Activated B cell treated with CpG ODN at 0.5 μM for 24 hours (primary cell): ENCODE results near the gene PHRF1. TPM values are rescaled to one million over a fixed set of nuclear protein-coding genes. Genes with fewer than 3 reads are reported as not detected.

Source experiments
- ATAC-seq: fragments of 200-7000 bp; cut with Tn5 transposase; one replicate; pipeline ENCODE4 v1.10.0; 2021; ENCODE audit warnings: low read depth, mild to moderate bottlenecking, moderate library complexity
- CTCF ChIA-PET: fragments of 350-600 bp; sonication (Branson Sonifier 250); formaldehyde crosslinking; loops from one replicate; lab custom pipeline; 2021; ENCODE audit warnings: antibody characterized with exemption; lab: Charles Lee
- POLR2A ChIA-PET: fragments of 350-600 bp; sonication (Branson Sonifier 250); formaldehyde crosslinking; loops from one replicate; lab custom pipeline; 2021; ENCODE audit warnings: antibody characterized with exemption; lab: Charles Lee
- DNase-seq: peaks from one replicate; pipeline ENCODE4 v3.0.0; 2022
- H3K27ac Mint-ChIP-seq: one replicate; pipeline ENCODE4 v1.8.0; 2020; ENCODE audit warnings: mixed read lengths
- H3K27me3 Mint-ChIP-seq: one replicate; pipeline ENCODE4 v1.8.0; 2021; ENCODE audit warnings: mixed read lengths
- H3K36me3 Mint-ChIP-seq: one replicate; pipeline ENCODE4 v1.8.0; 2021; ENCODE audit warnings: low read depth, mixed read lengths
- H3K4me1 Mint-ChIP-seq: one replicate; pipeline ENCODE4 v1.8.0; 2021; ENCODE audit warnings: mixed read lengths
- H3K4me3 Mint-ChIP-seq: one replicate; pipeline ENCODE4 v1.8.0; 2020; ENCODE audit warnings: mild to moderate bottlenecking, mixed read lengths
- H3K9me3 Mint-ChIP-seq: one replicate; pipeline ENCODE4 v1.8.0; 2020; ENCODE audit warnings: mixed read lengths
- intact Hi-C: fragments of 100-400 bp; cut with micrococcal nuclease; formaldehyde crosslinking; loops from one replicate; pipeline ENCODE4 v1.15.1; 2024
- total RNA-seq: library from RNA; stranded (reverse); gene quantifications from 2 replicates; pipeline ENCODE4 v1.2.3, GENCODE V29; 2022
- TF ChIP-seq, protein P1 (sequence below): fragments of 200-600 bp; IDR thresholded peaks from one replicate; pipeline ENCODE4 v1.8.0; 2022; ENCODE audit warnings: antibody characterized with exemption, mild to moderate bottlenecking

The PHRF1 gene
- total RNA-seq, 1 donor from 2014 or later: 49.6 TPM

GRCh38 chr11:587978-588380, 11.7 kb downstream of the PHRF1 start:
- ChIA-PET POLR2A (no interaction called here), CTCF (no interaction called here)

DNA sequence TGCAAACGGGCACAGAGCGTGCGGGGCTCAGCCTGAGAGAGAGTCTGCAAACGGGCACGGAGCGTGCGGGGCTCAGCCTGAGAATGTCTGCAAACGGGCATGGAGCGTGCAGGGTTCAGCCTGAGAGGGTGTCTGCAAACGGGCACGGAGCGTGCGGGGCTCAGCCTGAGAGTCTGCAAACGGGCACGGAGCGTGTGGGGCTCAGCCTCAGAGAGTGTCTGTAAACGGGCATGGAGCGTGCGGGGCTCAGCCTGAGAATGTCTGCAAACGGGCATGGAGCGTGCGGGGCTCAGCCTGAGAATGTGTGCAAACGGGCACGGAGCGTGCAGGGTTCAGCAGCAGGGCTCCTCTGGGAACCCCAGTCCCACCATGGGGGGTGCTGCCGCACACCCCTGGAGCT, 13.5 kb downstream of the PHRF1 start:
- H3K27ac Mint-ChIP-seq: no peak overlapping the region
- intact Hi-C loops: no loop called here

More at GRCh38 chr11:587978-588380, 11.7 kb downstream of the PHRF1 start:
- Mint-ChIP-seq H3K27me3 (no peaks in the 10 kb centered on the region), H3K9me3 (no peaks in the 10 kb centered on the region), H3K27ac (no peak overlapping the region), H3K36me3 (peaks cover 75% of the 10 kb centered on the region), H3K4me3 (no peak overlapping the region), H3K4me1 (no peaks in the 10 kb centered on the region)
- DNase-seq (no peak), ATAC-seq (peak; percentile 49)
- TF ChIP-seq, protein P1, sequence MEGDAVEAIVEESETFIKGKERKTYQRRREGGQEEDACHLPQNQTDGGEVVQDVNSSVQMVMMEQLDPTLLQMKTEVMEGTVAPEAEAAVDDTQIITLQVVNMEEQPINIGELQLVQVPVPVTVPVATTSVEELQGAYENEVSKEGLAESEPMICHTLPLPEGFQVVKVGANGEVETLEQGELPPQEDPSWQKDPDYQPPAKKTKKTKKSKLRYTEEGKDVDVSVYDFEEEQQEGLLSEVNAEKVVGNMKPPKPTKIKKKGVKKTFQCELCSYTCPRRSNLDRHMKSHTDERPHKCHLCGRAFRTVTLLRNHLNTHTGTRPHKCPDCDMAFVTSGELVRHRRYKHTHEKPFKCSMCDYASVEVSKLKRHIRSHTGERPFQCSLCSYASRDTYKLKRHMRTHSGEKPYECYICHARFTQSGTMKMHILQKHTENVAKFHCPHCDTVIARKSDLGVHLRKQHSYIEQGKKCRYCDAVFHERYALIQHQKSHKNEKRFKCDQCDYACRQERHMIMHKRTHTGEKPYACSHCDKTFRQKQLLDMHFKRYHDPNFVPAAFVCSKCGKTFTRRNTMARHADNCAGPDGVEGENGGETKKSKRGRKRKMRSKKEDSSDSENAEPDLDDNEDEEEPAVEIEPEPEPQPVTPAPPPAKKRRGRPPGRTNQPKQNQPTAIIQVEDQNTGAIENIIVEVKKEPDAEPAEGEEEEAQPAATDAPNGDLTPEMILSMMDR: no peak
- intact Hi-C loops: no loop called here

GRCh38 chr11:590997-591396, 14.7 kb downstream of the PHRF1 start:
- Mint-ChIP-seq H3K4me3 (no peak overlapping the region), H3K4me1 (no peaks in the 10 kb centered on the region), H3K36me3 (peaks cover 92% of the 10 kb centered on the region), H3K27me3 (no peaks in the 10 kb centered on the region), H3K27ac (no peak overlapping the region), H3K9me3 (no peaks in the 10 kb centered on the region)
- CTCF ChIA-PET: no interaction called here
- ATAC-seq (no peak), DNase-seq (no peak)
- intact Hi-C loops: no loop called here
- TF ChIP-seq, protein P1: no peak
- POLR2A ChIA-PET: no interaction called here

More for the DNA sequence above, 13.5 kb downstream of the PHRF1 start:
- DNase-seq (no peak), ATAC-seq (no peak)
- no peaks in the 10 kb centered on the region for H3K4me1 Mint-ChIP-seq
- no peaks in the 10 kb centered on the region for H3K27me3 Mint-ChIP-seq
- H3K36me3 Mint-ChIP-seq: peaks cover 82% of the 10 kb centered on the region
- no peaks in the 10 kb centered on the region for H3K9me3 Mint-ChIP-seq
- CTCF ChIA-PET: no interaction called here
- TF ChIP-seq, protein P1: no peak
- POLR2A ChIA-PET: no interaction called here
- H3K4me3 Mint-ChIP-seq: no peak overlapping the region

DNA sequence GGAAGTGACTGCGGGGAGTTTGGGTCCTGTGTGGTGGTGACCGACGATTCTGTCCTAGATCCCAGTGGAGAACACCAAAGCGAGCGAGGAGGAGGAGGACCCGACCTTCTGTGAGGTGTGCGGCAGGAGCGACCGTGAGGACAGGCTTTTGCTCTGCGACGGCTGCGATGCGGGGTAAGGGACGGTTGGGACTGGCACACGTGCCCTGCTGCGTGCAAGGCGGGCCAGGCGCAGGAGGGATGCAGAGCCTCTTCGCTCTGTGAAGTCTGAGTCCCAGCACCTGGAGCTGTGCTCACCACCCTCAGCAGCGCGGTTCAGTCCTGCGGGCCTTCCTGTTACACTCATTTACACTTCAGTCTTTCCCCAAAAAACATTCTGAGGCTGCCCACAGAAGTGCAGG, 16.2 kb downstream of the PHRF1 start:
- H3K4me1 Mint-ChIP-seq: no peaks in the 10 kb centered on the region
- CTCF ChIA-PET: no interaction called here

DNA sequence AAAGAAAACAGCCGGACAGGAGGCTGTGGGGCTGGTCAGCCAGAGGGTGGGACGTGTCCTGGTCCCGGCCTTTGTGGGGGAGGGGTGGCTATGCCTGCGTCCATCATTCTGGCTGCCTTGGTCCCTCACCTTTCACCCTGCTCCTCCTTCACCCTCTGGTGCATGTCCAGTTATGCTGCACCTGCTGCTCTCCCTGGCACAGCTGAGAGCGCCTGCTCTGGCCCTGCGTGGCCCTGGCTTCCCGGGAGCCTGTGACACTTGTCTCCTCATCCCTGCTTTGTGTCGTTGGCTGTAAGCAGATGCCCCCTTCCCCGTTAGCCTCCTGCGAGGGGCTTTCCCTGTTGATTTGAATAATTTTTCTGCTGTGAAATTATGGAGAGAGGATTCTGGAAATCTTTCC, 16.6 kb downstream of the PHRF1 start:
- CTCF ChIA-PET: no interaction called here
- POLR2A ChIA-PET: no interaction called here
- Mint-ChIP-seq H3K27ac (no peak overlapping the region), H3K4me3 (no peak overlapping the region), H3K27me3 (no peaks in the 10 kb centered on the region), H3K36me3 (peaks cover 89% of the 10 kb centered on the region), H3K4me1 (no peaks in the 10 kb centered on the region), H3K9me3 (no peaks in the 10 kb centered on the region)
- ATAC-seq (no peak), DNase-seq (no peak)
- intact Hi-C loops: no loop called here
- TF ChIP-seq, protein P1: no peak

More for the DNA sequence above, 16.2 kb downstream of the PHRF1 start:
- intact Hi-C loops: no loop called here
- TF ChIP-seq, protein P1: no peak
- Mint-ChIP-seq H3K27ac (no peak overlapping the region), H3K9me3 (no peaks in the 10 kb centered on the region), H3K27me3 (no peaks in the 10 kb centered on the region), H3K4me3 (no peak overlapping the region), H3K36me3 (peaks cover 91% of the 10 kb centered on the region)
- POLR2A ChIA-PET: no interaction called here
- DNase-seq (no peak), ATAC-seq (no peak)
